Lung (tissue), 12 donors: ENCODE results near the gene OR1J4. TPM values are rescaled to one million over a fixed set of nuclear protein-coding genes. Genes with fewer than 3 reads are reported as not detected.

Experiments used
- ATAC-seq: fragments of 200-7000 bp; cut with Tn5 transposase; one replicate; pipeline ENCODE4 v1.9.1; 2020; ENCODE audit warnings: moderate number of reproducible peaks; ENCODE audit not compliant: insufficient read depth, low FRiP score
- DNase-seq, 3 donors: peaks; one replicate each; pipeline ENCODE4 v3.0.0-alpha.2; 2013 to 2017
- H3K27ac ChIP-seq, 2 donors: one replicate each; pipeline ENCODE4 v1.5.1; 2013; ENCODE audit warnings: mild to moderate bottlenecking in 2 of 2, moderate library complexity in 2 of 2, control low read depth in 1 of 2, inconsistent platforms in 1 of 2, low read depth in 1 of 2, low read length in 1 of 2
- H3K27me3 ChIP-seq, 3 donors: one replicate each; pipeline ENCODE4 v1.5.1; 2013; ENCODE audit warnings: low read length in 2 of 3; ENCODE audit not compliant: control insufficient read depth in 3 of 3, insufficient read depth in 3 of 3
- H3K36me3 ChIP-seq, 4 donors: one replicate each; pipeline ENCODE4 v1.5.1; 2013; ENCODE audit warnings: low read length in 4 of 4, mild to moderate bottlenecking in 1 of 4, moderate library complexity in 1 of 4; ENCODE audit not compliant: control insufficient read depth in 4 of 4, insufficient read depth in 4 of 4
- H3K4me1 ChIP-seq, 5 donors: one replicate each; pipeline ENCODE4 v1.5.1; 2013; ENCODE audit warnings: low read length in 5 of 5, mild to moderate bottlenecking in 2 of 5, moderate library complexity in 1 of 5; ENCODE audit not compliant: control insufficient read depth in 5 of 5, insufficient read depth in 5 of 5
- H3K4me3 ChIP-seq: one replicate; pipeline ENCODE4 v1.5.1; 2013; ENCODE audit warnings: mild to moderate bottlenecking, control low read depth, moderate library complexity
- H3K9ac ChIP-seq, 2 donors: one replicate each; pipeline ENCODE4 v1.5.1; 2013; ENCODE audit warnings: low read length in 2 of 2, control low read depth in 1 of 2; ENCODE audit not compliant: insufficient read depth in 1 of 2
- H3K9me3 ChIP-seq, 4 donors: one replicate each; pipeline ENCODE4 v1.5.1; 2013; ENCODE audit warnings: low read length in 3 of 4, mild to moderate bottlenecking in 1 of 4, moderate library complexity in 1 of 4; ENCODE audit not compliant: control insufficient read depth in 4 of 4, insufficient read depth in 3 of 4
- WGBS, 2 donors: extraction: QIAGEN DNeasy Blood & Tissue Kit; methylation state at CpG; one replicate each; pipeline ENCODE4 v1.1.7; 2013; 5-methylcytosine and 5-hydroxymethylcytosine counted together
- polyA plus RNA-seq, 2 donors: library from polyadenylated mRNA; stranded (reverse); fragments of 200-250 nt; gene quantifications; one replicate each; pipeline ENCODE4 v1.2.1, GENCODE V29; 2013
- total RNA-seq, 2 donors: library from RNA; depleted of rRNA in 1 of 2; stranded (reverse); fragments of >200 nt in 1 of 2; gene quantifications; one replicate each; pipeline ENCODE4 v1.2.1, GENCODE V29; 2014 to 2021
- TF ChIP-seq, protein P1 (sequence below): IDR thresholded peaks from 2 replicates; pipeline ENCODE4 v1.5.1; 2012; ENCODE audit warnings: mild to moderate bottlenecking; ENCODE audit errors: control extremely low read depth, extremely low read depth
- donor health status: control.
- donor health status: control.
- donor health status: Bipolar disorder and iron deficiency.
- donor health status: healthy.
- donor health status: DM: yes; HTN: yes; CAD: no.

The OR1J4 gene
- total and polyA plus RNA-seq, 4 donors, result not detected

DNA sequence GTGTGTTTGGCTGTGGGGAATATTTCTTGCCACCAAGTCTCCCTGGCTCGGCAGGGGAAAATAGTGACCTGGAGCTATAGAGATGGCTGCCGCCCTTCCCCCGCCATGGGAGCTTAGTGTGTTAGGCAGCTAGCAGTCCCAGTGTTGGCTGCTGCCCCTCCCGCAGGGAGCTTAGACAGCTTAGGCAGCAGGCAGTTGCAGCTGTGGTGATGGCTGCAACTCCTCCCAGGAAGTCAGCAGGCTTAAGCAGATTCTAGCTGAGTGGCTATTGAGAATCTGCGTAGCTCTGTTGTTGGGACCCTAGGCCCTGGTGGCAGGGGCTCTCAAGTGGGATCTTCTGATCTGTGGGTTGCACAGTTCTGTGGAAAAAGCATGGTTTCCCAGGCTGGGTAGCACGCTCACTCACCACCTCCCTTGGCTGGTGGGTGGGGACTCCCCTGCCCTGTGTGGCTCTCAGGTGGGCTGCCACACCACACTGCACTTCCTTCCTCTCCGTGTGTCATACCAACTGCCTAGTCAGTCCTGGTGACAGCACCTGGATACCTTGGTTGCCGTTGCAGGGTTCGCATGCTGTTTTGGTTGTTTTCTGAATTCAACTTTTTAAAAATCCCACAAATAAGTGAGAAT lies 43.3 kb downstream of the OR1J4 start:
- no peak for DNase-seq
- Histone ChIP-seq H3K9me3 (peaks cover 0 to 7% (median 5%) of the 10 kb centered on the region in 4 donors), H3K9ac (no peak overlapping the region), H3K27me3 (no peaks in the 10 kb centered on the region), H3K27ac (no peak overlapping the region), H3K36me3 (no peaks in the 10 kb centered on the region), H3K4me1 (no peaks in the 10 kb centered on the region), H3K4me3 (no peak overlapping the region)
- 50% methylated on average over 9 of the region's 9 CpGs for WGBS, 2 donors
- no peak for ATAC-seq
- TF ChIP-seq, protein P1, sequence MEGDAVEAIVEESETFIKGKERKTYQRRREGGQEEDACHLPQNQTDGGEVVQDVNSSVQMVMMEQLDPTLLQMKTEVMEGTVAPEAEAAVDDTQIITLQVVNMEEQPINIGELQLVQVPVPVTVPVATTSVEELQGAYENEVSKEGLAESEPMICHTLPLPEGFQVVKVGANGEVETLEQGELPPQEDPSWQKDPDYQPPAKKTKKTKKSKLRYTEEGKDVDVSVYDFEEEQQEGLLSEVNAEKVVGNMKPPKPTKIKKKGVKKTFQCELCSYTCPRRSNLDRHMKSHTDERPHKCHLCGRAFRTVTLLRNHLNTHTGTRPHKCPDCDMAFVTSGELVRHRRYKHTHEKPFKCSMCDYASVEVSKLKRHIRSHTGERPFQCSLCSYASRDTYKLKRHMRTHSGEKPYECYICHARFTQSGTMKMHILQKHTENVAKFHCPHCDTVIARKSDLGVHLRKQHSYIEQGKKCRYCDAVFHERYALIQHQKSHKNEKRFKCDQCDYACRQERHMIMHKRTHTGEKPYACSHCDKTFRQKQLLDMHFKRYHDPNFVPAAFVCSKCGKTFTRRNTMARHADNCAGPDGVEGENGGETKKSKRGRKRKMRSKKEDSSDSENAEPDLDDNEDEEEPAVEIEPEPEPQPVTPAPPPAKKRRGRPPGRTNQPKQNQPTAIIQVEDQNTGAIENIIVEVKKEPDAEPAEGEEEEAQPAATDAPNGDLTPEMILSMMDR, result no peak

DNA sequence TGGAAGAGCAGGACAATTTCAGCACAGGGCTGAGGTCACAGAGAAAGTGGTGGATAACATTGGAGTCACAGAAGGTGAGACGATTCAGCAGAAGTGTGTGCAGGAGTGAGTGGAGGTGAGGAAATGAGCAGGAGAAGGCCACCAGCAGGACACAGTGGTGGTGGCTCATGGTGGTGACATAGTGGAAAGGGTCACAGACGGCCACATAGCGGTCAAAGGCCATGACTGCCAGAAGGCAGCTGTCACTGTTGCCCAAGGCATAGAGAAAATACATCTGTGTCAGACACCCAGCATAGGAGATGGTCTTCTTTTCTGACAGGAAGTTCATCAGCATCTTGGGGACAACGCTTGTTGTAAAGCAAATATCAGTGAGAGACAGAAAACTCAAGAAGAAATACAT lies 49.0 kb downstream of the OR1J4 start:
- no peak for DNase-seq
- WGBS, 2 donors, result 92 to 93% methylated on average over 4 of the region's 4 CpGs
- TF ChIP-seq, protein P1, result no peak

More for the DNA sequence above, 49.0 kb downstream of the OR1J4 start:
- Histone ChIP-seq H3K4me3 (no peak overlapping the region), H3K9ac (no peak overlapping the region), H3K27me3 (no peaks in the 10 kb centered on the region), H3K9me3 (peaks cover 0 to 9% (median 5%) of the 10 kb centered on the region in 4 donors), H3K4me1 (no peaks in the 10 kb centered on the region), H3K27ac (no peak overlapping the region), H3K36me3 (no peaks in the 10 kb centered on the region)
- ATAC-seq, result no peak

Other genes with a start within 250 kb of the OR1J4 start
- 10 to 100 TPM in 1 of 2 donors, 1 to 10 TPM in 1; 4.9 to 12.8 TPM for gene PTGS1, start 148.1 kb upstream of the OR1J4 start, total RNA-seq
- 1 to 10 TPM; 2.9 to 5.1 TPM for gene PTGS1, start 148.1 kb upstream of the OR1J4 start, polyA plus RNA-seq
- gene OR1J1, start 41.2 kb upstream of the OR1J4 start, total RNA-seq, result not detected
- not detected for gene OR1J1, start 41.2 kb upstream of the OR1J4 start, polyA plus RNA-seq
- not detected for gene OR1J2, start 8.3 kb upstream of the OR1J4 start, total RNA-seq
- gene OR1J2, start 8.3 kb upstream of the OR1J4 start, polyA plus RNA-seq, result not detected
- gene OR1N1, start 8.2 kb downstream of the OR1J4 start, total RNA-seq, result not detected
- not detected for gene OR1N1, start 8.2 kb downstream of the OR1J4 start, polyA plus RNA-seq
- not detected for gene OR1N2, start 34.0 kb downstream of the OR1J4 start, total RNA-seq
- gene OR1N2, start 34.0 kb downstream of the OR1J4 start, polyA plus RNA-seq, result not detected
- under 1 TPM; 0.20 to 0.37 TPM for gene OR1L8, start 64.2 kb downstream of the OR1J4 start, total RNA-seq
- gene OR1L8, start 64.2 kb downstream of the OR1J4 start, polyA plus RNA-seq, result under 1 TPM in 1 of 2 donors, not detected in 1; 0.16 TPM
- gene OR1Q1, start 95.6 kb downstream of the OR1J4 start, total RNA-seq, result not detected
- gene OR1Q1, start 95.6 kb downstream of the OR1J4 start, polyA plus RNA-seq, result not detected
- gene OR1B1, start 138.5 kb downstream of the OR1J4 start, total RNA-seq, result under 1 TPM; 0.26 to 0.28 TPM
- gene OR1B1, start 138.5 kb downstream of the OR1J4 start, polyA plus RNA-seq, result not detected
- gene OR1L1, start 142.6 kb downstream of the OR1J4 start, total RNA-seq, result not detected
- not detected for gene OR1L1, start 142.6 kb downstream of the OR1J4 start, polyA plus RNA-seq
- gene OR1L3, start 156.0 kb downstream of the OR1J4 start, total RNA-seq, result not detected
- not detected for gene OR1L3, start 156.0 kb downstream of the OR1J4 start, polyA plus RNA-seq
- gene OR1L4, start 204.8 kb downstream of the OR1J4 start, total RNA-seq, result not detected
- not detected for gene OR1L4, start 204.8 kb downstream of the OR1J4 start, polyA plus RNA-seq
- gene OR1L6, start 223.2 kb downstream of the OR1J4 start, total RNA-seq, result not detected
- gene OR1L6, start 223.2 kb downstream of the OR1J4 start, polyA plus RNA-seq, result not detected